GM18951 (cell line): Measurements from ENCODE around the gene CCDC66.

ENCODE experiments used
- POLR2A ChIP-seq: IDR thresholded peaks from 4 replicates; pipeline ENCODE4 v1.6.1; 2011; ENCODE audit warnings: mild to moderate bottlenecking; ENCODE audit not compliant: insufficient read length, insufficient read depth; ENCODE audit errors: extremely low read depth
- in situ Hi-C: fragments of 300-500 bp; cut with MboI; formaldehyde crosslinking; loops from one replicate; pipeline ENCODE4 v1.12.0; 2022; ENCODE audit warnings: low sequenced_read_pairs, mixed read lengths, inconsistent platforms; ENCODE audit not compliant: unreplicated experiment

The CCDC66 gene

DNA sequence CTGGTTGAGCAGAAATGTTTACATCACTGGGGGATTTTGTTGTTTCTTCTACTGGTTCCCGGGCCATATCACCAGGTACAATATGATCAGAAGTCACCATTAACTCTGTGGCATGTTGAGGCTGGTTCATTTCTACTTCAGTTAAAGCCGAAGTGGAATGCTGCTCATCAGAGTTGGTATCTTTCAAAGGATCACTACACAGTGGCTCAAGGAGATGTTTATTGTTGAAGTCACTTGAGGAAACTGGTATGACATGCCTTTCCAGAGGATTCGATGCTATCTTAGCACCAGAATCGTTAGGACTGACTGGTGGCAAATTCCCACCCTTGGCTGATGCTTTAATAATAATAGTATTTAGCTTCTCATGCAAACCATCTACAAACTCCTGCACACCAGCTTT is 76.2 kb downstream of the CCDC66 start:
- no peak for TF ChIP-seq POLR2A
- in situ Hi-C loops, result no loop called here

DNA sequence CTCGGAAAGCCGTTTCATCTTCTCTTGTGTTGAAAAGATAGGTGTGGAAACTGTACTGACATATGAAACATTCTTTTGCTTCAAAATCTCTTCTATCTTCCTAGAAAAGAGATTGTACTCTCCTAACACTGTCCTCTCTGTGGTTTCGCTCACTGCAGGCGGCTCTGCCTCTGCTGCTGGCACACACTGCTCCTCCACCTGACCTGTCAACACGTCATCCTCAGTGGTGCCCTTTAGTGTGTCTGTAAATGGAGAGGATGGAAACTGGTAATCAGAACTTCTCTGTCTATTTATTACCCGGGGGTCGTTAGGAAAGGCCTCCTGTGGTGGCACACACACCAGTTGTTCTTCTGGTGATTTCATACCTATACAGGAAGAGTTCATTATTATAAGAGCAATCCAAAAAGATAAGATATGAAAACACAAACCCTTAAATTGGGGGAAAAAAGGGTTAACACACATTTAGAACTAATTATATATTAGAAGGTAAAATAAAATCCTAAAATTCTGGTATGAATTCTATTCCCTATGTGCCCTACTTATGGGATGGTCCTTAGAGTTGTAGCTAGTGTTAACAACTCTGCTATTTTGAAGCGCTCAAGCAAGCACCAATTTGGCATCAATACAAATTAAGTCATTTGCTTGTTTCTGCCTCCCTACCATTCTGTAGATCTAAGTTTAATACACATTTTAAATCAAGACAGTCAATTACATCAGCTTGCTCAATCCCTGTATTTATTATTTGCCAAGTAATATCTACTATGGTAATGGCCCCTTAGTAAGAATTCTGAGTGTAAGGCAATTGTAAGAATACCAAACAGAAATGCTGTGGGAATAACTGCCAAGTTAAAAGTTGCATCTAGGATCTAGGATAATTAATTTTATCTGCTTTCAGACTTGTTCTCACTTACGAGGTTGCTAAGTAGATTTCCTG is 76.9 kb downstream of the CCDC66 start:
- no peak for TF ChIP-seq POLR2A
- in situ Hi-C loops, result no loop called here

DNA sequence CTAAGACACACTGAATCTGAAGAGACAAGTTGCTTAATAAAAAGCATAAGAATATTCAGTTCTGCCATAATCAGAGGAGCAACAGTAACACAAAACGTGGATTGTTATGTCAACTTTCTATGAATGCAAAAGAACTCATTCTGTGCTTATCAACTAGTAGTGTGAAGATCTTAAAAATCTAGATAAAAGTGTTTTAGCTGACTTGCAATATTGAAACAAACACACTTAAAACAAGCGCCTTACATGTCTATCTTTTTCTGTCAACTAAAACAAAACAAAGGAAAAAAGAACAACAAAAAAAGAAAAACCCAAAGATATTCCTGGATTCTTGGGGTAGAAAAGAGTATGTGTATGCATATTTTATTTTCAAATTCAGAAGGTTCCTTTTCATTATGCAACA is 88.4 kb downstream of the CCDC66 start:
- in situ Hi-C loops, result no loop called here
- TF ChIP-seq POLR2A, result no peak

DNA sequence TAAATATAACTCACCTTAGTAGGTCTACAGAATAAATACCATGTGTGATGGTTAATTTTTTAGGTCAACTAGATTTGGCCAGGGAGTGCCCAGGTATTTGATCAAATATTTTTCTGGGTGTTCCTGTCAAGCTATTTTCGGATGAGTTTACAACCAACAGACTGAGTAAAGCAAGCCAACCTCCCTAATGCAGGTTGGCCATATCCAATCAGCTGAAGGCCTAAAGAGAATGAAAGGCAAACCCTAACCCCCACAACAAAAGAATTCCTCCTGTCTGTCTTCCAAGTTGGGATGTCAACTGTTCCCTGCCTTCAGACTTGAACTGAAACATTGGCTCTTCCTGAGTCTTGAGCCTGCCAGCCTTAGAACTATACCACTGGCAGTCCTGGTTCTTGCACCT is 97.5 kb downstream of the CCDC66 start:
- TF ChIP-seq POLR2A, result no peak
- in situ Hi-C loops, result no loop called here

DNA sequence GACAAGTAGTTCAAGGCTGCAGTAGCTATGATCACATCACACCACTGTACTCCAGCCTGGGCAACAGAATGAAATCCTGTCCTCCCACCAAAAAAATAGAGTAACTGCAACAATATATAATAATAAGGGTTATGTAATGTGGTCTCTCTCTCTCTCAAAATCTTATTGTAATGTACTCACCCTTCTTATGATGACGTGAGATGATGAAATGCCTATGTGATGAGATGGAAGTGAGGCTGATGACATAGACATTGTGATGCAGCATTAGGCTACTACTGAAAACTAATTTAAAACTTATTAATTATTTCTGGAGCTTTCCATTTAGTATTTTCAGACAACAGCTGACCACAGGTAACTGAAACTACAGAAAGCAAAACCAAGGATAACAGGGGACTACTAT is 98.7 kb downstream of the CCDC66 start:
- in situ Hi-C loops, result no loop called here
- TF ChIP-seq POLR2A, result no peak

DNA sequence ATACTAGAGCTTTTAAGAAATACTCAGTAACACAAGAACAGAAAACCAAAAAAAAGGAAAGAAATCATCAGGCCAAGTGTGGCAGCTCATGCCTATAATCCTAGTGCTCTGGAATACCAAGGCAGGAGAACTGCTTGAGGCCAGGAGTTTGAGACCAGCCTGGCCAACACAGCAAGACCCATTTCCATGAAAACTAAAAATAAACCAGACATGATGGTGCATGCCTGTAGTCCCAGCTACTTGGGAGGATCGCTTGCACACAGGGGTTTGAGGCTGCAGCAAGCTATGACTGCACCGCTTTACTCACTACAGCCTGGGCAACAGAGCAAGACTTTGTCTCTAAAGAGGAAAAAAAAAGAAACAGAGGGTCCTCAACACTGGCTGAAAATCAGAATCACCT is 107.8 kb downstream of the CCDC66 start:
- no peak for TF ChIP-seq POLR2A
- in situ Hi-C loops, result no loop called here

DNA sequence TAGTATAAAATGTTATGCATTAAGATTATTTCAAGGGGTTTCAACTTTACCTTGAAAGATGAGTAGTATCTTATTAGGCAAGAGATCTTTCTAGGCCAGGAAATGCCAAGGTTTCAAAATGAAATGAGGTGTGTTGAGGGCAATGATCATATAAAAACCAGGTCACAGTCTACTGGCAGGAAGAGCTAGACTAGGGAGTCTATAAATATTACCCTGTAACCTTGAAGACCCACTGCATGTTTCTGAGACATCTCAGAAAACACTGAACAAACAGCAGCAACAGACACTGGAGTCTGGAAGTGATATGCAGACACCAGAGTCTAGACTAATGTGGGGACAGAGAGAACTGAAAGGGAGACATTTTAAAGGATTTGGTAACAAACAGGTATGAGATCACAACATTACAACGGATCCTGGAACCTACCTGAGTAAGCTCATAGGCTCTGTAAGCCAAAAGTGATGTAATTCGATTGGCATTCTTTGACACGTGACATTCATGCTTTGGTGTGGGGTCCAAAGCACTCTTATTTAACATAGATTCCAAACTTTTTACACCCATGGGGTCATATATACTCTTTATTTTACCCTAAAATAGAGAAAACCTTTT is 111.1 kb downstream of the CCDC66 start:
- TF ChIP-seq POLR2A, result no peak
- in situ Hi-C loops, result no loop called here
